ENCODE data around the gene CYSLTR2. TPM values are rescaled to one million over a fixed set of nuclear protein-coding genes. Genes with fewer than 3 reads are reported as not detected.

The CYSLTR2 gene
- polyA plus RNA-seq (2011; rRNA removed) (not detected in 2 replicates), polyA minus RNA-seq (2011; rRNA and poly(A)+ RNA removed) (not detected in 2 replicates)

GRCh38 chr13:48653472-48653939, at the start of gene CYSLTR2:
Gene CYSLTR2 (plus strand): TSS chr13:48653929. CDS start chr13:48706818, 52,889 bp downstream.
- POLR2A ChIA-PET, result no interaction called here
- H3K27ac ChIP-seq (ENCODE audit: low read depth, low read length), result no peak within 1 kb of the TSS

GRCh38 chr13:48615049-48615448, 38.7 kb upstream of the CYSLTR2 start:
- TF ChIP-seq CTCF (IDR thresholded peaks at IDR 0.05; ENCODE audit: low read depth, low read length), result no peak
- H3K9me3 ChIP-seq (ENCODE audit: control insufficient read depth, insufficient read depth, low read length), result peaks cover 8% of the 10 kb centered on the region; the same call in 1 of the 2 replicates
- peaks cover 5% of the 10 kb centered on the region for H3K27me3 ChIP-seq (ENCODE audit: control insufficient read depth, insufficient read depth, low read length)
- DNase-seq (ENCODE audit: low read depth, low spot score), result no peak
- H3K4me3 ChIP-seq (ENCODE audit: low read depth, low read length), result no peak overlapping the region
- no peak overlapping the region for H3K27ac ChIP-seq (ENCODE audit: low read depth, low read length)
- ChIA-PET CTCF (no interaction called here), POLR2A (no interaction called here)

More at GRCh38 chr13:48653472-48653939, at the start of gene CYSLTR2:
- no peak for DNase-seq (ENCODE audit: low read depth, low spot score)
- Histone ChIP-seq H3K27me3 (ENCODE audit: control insufficient read depth, insufficient read depth, low read length) (no peaks in the 10 kb centered on the region), H3K4me3 (ENCODE audit: low read depth, low read length) (no peak within 1 kb of the TSS), H3K9me3 (ENCODE audit: control insufficient read depth, insufficient read depth, low read length) (no peaks in the 10 kb centered on the region)
- CTCF ChIA-PET, result no interaction called here
- TF ChIP-seq CTCF (IDR thresholded peaks at IDR 0.05; ENCODE audit: low read depth, low read length), result no peak

GRCh38 chr13:48618937-48619336, 34.8 kb upstream of the CYSLTR2 start:
- Histone ChIP-seq H3K9me3 (ENCODE audit: control insufficient read depth, insufficient read depth, low read length) (peaks cover 8% of the 10 kb centered on the region; the same call in 1 of the 2 replicates), H3K27me3 (ENCODE audit: control insufficient read depth, insufficient read depth, low read length) (peaks cover 2% of the 10 kb centered on the region), H3K27ac (ENCODE audit: low read depth, low read length) (no peak overlapping the region), H3K4me3 (ENCODE audit: low read depth, low read length) (no peak overlapping the region)
- ChIA-PET POLR2A (no interaction called here), CTCF (no interaction called here)
- TF ChIP-seq CTCF (IDR thresholded peaks at IDR 0.05; ENCODE audit: low read depth, low read length), result no peak
- no peak for DNase-seq (ENCODE audit: low read depth, low spot score)

- no peak for TF ChIP-seq CTCF (IDR thresholded peaks at IDR 0.05; ENCODE audit: low read depth, low read length)
- peaks cover 8% of the 10 kb centered on the region; the same call in 1 of the 2 replicates for H3K9me3 ChIP-seq (ENCODE audit: control insufficient read depth, insufficient read depth, low read length)
- H3K4me3 ChIP-seq (ENCODE audit: low read depth, low read length), result no peak overlapping the region
- no peak for DNase-seq (ENCODE audit: low read depth, low spot score)
- ChIA-PET CTCF (no interaction called here), POLR2A (no interaction called here)
- no peak overlapping the region for H3K27ac ChIP-seq (ENCODE audit: low read depth, low read length)
- peaks cover 8% of the 10 kb centered on the region for H3K27me3 ChIP-seq (ENCODE audit: control insufficient read depth, insufficient read depth, low read length)
Observed at GRCh38 chr13:48621056-48621455, 32.7 kb upstream of the CYSLTR2 start.

- ChIA-PET CTCF (no interaction called here), POLR2A (no interaction called here)
- no peak overlapping the region for H3K27ac ChIP-seq (ENCODE audit: low read depth, low read length)
- no peak for DNase-seq (ENCODE audit: low read depth, low spot score)
- H3K9me3 ChIP-seq (ENCODE audit: control insufficient read depth, insufficient read depth, low read length), result peaks cover 4% of the 10 kb centered on the region; the same call in 1 of the 2 replicates
- no peak overlapping the region for H3K4me3 ChIP-seq (ENCODE audit: low read depth, low read length)
- H3K27me3 ChIP-seq (ENCODE audit: control insufficient read depth, insufficient read depth, low read length), result peaks cover 12% of the 10 kb centered on the region
- no peak for TF ChIP-seq CTCF (IDR thresholded peaks at IDR 0.05; ENCODE audit: low read depth, low read length)
Observed at GRCh38 chr13:48624016-48624415, 29.7 kb upstream of the CYSLTR2 start.
